ENCODE measurements around the gene BSDC1. TPM values are rescaled to one million over a fixed set of nuclear protein-coding genes. Genes with fewer than 3 reads are reported as not detected.

The BSDC1 gene
- total RNA-seq, 4 donors from 2014 or later, result 57.3 to 67.9 (median 63.4) TPM

- H3K36me3 ChIP-seq, result peaks cover 67 to 95% (median 93%) of the 10 kb centered on the region in 4 donors
Observed at GRCh38 chr1:32373996-32374592, 20.1 kb downstream of the BSDC1 start.

GRCh38 chr1:32372149-32372756 is 22.0 kb downstream of the BSDC1 start:
- WGBS, result 89% methylated on average over 4 of the region's 5 CpGs
- TF ChIP-seq POLR2AphosphoS5 (IDR thresholded peaks at IDR 0.05), result no peak
- no peak for TF ChIP-seq POLR2A (IDR thresholded peaks at IDR 0.05; ENCODE audit: low read depth)
- no peak for TF ChIP-seq CTCF (IDR thresholded peaks at IDR 0.05)
- no peak for TF ChIP-seq EP300 (IDR thresholded peaks at IDR 0.05)
- Histone ChIP-seq H3K27me3 (no peaks in the 10 kb centered on the region), H3K4me3 (no peak overlapping the region), H3K4me1 (no peaks in the 10 kb centered on the region), H3K9me3 (no peaks in the 10 kb centered on the region), H3K27ac (replicated peaks in 1 of 4) (no peak overlapping the region), H3K36me3 (peaks cover 68 to 95% (median 93%) of the 10 kb centered on the region in 4 donors)
- DNase-seq (ENCODE audit: extremely low spot score), result no peak
- intact Hi-C loops (cut with DNase I), result no loop called here

More at GRCh38 chr1:32373996-32374592, 20.1 kb downstream of the BSDC1 start:
- Histone ChIP-seq H3K27me3 (no peaks in the 10 kb centered on the region), H3K27ac (replicated peaks in 1 of 4) (no peak overlapping the region), H3K9me3 (no peaks in the 10 kb centered on the region), H3K4me1 (no peaks in the 10 kb centered on the region), H3K4me3 (no peak overlapping the region)
- WGBS, result 85% methylated on average over 1 of the region's 1 CpG
- intact Hi-C loops (cut with DNase I), result no loop called here
- no peak for TF ChIP-seq EP300 (IDR thresholded peaks at IDR 0.05)
- no peak for TF ChIP-seq POLR2AphosphoS5 (IDR thresholded peaks at IDR 0.05)
- TF ChIP-seq CTCF (IDR thresholded peaks at IDR 0.05), result no peak
- no peak for TF ChIP-seq POLR2A (IDR thresholded peaks at IDR 0.05; ENCODE audit: low read depth)
- DNase-seq (ENCODE audit: extremely low spot score), result no peak

GRCh38 chr1:32367912-32368635 is 26.2 kb downstream of the BSDC1 start:
- Histone ChIP-seq H3K4me1 (no peaks in the 10 kb centered on the region), H3K4me3 (no peak overlapping the region), H3K27ac (replicated peaks in 1 of 4) (no peak overlapping the region), H3K36me3 (peaks cover 51 to 94% (median 87%) of the 10 kb centered on the region in 4 donors), H3K27me3 (no peaks in the 10 kb centered on the region), H3K9me3 (no peaks in the 10 kb centered on the region)
- intact Hi-C loops (cut with DNase I), result no loop called here
- DNase-seq (ENCODE audit: extremely low spot score), result no peak
- WGBS, result 94% methylated on average over 7 of the region's 7 CpGs
- no peak for TF ChIP-seq EP300 (IDR thresholded peaks at IDR 0.05)
- no peak for TF ChIP-seq CTCF (IDR thresholded peaks at IDR 0.05)
- no peak for TF ChIP-seq POLR2AphosphoS5 (IDR thresholded peaks at IDR 0.05)
- no peak for TF ChIP-seq POLR2A (IDR thresholded peaks at IDR 0.05; ENCODE audit: low read depth)

- intact Hi-C loops (cut with DNase I), result no loop called here
- WGBS, result 84% methylated on average over 6 of the region's 6 CpGs
- H3K36me3 ChIP-seq, result peaks cover 42 to 74% (median 68%) of the 10 kb centered on the region in 4 donors
- H3K4me1 ChIP-seq, result peaks cover 13 to 21% (median 19%) of the 10 kb centered on the region in 4 donors
- no peaks in the 10 kb centered on the region for H3K27me3 ChIP-seq
- DNase-seq (ENCODE audit: extremely low spot score), result no peak
- no peak for TF ChIP-seq EP300 (IDR thresholded peaks at IDR 0.05)
- TF ChIP-seq POLR2A (IDR thresholded peaks at IDR 0.05; ENCODE audit: low read depth), result no peak
- no peak for TF ChIP-seq CTCF (IDR thresholded peaks at IDR 0.05)
- no peak for TF ChIP-seq POLR2AphosphoS5 (IDR thresholded peaks at IDR 0.05)
- H3K27ac ChIP-seq (replicated peaks in 1 of 4), result no peak overlapping the region
- H3K9me3 ChIP-seq, result no peaks in the 10 kb centered on the region
- no peak overlapping the region for H3K4me3 ChIP-seq
Observed at GRCh38 chr1:32365445-32365844, 28.8 kb downstream of the BSDC1 start.
